T-helper 9 cell (primary cell): ENCODE results near the gene MAPK1IP1L.

Experiments
- DNase-seq: peaks from one replicate; pipeline ENCODE4 v3.0.0-alpha.2; 2020

The MAPK1IP1L gene

DNA sequence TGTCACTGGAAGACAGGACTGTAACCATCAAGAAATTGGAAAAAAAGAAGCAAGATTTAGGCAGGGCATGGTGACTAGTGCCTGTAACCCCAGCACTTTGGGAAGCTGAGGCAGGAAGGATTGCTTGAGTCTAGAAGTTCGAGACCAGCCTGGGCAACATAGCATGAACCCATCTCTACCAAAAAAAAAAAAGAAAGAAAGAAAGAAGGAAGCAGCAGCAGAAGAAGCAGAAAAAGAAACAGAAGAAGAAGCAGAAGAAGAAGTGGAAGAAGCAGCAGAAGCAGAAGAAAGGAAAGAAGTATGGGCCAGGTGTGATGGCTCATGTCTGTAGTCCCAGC lies 47.1 kb downstream of the MAPK1IP1L start:
- DNase-seq = no peak

DNA sequence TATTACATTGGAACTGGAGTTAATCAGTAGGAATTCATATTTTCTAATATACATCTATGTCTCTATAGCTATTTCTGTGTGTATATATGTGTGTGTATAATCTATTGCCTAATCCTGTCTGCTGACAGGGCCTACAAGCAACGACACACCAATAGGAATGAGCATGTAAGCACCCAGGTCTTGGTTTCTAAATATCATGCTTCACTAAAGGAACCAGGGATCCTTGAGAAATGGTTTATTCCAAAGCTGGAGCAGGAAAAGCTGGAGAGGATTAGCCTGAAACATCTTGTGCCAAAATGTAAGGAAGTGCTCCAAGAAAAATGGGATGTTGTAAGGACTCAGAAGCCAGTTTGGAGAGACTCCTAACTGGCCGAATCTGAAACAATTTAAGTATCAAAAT lies 48.3 kb downstream of the MAPK1IP1L start:
- DNase-seq = no peak

- DNase-seq = no peak
Observed at GRCh38 chr14:55101698-55102097, 50.3 kb downstream of the MAPK1IP1L start.

GRCh38 chr14:55102141-55102621 lies 50.7 kb downstream of the MAPK1IP1L start:
- DNase-seq = no peak

DNA sequence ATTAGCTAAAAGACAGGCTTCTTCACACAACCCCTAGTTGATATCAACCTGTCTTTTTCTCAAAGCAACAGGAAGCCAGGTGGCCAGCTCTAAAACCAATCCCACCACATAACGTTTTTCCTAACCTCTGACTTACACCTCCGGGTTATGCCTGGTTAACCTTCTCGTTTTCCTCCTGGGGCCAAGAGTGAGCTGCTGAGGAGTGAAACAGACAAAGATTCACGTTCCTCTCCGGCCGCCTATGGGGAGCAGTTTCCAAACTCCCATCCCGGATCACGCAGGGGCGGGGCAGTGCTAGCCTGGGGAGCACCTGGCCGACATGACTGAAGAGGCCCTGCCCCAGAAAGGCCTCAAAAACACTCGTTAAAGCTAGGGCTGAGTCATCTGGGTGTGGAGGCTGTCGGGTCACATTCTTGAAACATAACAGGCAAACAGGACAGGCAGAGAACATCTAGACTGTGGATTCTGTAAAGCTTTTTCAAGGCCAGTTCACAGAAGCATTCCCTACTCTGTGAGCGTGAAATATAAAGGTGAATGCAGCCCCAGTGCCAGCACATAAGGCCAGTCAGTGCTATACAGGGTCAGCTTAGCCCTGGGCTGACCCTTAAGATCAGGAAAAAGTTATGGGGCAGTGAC lies 51.7 kb downstream of the MAPK1IP1L start:
- DNase-seq = peak; percentile 47

- no peak for DNase-seq
Observed at GRCh38 chr14:55103971-55104954, 52.8 kb downstream of the MAPK1IP1L start.

DNA sequence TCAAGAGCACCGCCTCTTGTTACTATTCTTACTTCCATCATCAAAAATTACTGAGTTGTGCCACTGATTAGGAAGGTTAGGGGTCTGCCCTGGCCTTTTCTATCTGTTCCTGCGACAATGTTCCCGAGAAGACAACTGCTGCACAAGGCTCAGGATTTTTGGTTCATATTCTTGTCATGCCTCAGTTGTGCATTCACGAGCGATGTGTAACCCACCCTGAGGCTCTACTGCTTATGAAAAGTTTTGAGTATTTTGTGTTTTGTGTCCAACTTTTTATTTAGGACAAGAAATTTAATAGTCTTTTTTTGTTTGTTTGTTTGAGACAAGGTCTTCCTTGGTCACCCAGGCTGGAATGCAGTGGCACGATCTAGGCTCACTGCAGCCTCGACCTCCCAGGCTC lies 54.5 kb downstream of the MAPK1IP1L start:
- DNase-seq = no peak

DNA sequence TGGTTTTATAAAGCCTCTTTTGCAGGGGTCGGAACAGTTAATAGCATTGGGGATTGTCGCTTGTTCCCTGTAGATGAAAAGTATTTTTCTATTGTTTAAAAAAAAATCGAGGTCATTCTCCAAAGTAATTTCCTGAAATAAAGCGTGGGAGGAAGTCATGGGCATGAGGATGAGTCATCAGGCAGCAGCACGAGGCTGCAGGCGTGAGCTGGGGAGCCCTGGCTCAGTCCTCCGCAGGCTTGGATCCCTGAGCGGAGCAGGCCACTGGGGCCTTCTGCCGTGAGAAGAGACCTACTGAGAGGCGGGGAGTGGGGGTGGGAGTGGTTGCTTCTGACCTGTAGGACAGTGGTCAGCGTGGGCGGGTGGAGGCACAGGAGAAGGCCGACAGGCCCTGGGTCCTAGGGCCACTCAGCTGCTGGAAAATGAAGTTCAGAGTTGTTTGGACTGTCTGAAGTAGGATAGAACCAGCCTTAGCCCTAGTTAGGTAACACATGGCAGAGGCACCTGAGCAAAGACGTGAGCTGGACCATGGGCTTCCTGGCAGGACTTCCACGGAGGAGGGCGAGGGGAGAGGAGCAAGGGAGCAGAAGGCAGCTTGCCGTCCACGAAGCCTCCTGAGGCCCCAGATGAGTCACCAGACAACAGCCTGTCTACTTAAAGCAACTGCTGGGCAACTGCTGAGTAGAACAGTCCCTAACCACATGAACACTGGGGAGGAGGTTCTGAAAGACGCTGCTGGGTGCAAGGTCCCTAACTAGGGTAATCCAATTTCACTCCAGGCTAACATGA lies 56.5 kb downstream of the MAPK1IP1L start:
- peak; percentile 29 for DNase-seq

- DNase-seq = no peak
Observed at GRCh38 chr14:55109836-55110235, 58.4 kb downstream of the MAPK1IP1L start.

DNA sequence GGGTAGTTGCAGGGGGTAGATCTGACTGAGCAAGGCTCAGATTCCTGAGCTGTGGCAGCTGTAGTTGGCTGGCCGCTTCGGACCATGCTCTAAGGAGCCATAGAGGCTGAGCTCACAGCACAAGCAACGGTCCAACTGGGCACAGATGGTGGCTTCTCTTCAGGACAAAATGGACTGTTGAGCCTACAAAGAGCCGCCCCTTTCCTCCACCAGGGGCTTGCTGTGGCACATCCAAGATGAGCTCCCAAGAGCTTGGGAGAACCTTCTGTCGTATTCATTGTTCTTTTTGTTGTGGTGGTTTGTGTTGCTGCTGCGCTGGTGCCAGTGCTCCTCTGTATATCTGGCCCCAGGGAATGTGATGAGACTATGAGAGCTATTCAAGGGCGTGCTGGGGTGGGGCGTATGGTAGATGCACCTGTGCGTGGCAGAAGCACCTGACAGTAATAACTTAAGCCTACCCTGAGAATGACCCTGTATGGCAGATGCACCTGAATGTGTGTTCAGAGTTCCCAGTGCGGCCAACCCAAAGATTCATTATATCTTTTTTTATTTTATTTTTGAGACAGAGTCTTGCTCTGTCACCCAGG lies 59.8 kb downstream of the MAPK1IP1L start:
- no peak for DNase-seq

DNA sequence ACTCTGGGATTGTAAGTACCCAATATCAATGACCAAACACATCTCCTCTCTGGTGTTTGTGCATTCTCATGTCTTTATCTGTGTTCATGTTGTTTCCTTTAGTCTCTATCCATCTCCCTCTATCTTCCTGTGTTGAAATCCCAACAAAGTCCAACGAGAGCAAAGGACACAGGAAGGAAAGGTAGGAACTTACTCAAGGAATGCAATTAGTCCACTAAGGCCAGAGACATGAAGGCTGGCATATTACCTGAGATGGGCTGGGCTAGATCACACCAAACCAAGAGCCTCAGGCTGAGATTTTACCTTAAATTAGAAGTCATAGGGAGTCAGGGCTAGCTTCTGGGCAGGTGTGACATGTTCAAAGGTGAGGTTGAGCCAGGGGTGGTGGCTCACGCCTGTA lies 63.3 kb downstream of the MAPK1IP1L start:
- DNase-seq = no peak

GRCh38 chr14:55115460-55115859 lies 64.0 kb downstream of the MAPK1IP1L start:
- no peak for DNase-seq

DNA sequence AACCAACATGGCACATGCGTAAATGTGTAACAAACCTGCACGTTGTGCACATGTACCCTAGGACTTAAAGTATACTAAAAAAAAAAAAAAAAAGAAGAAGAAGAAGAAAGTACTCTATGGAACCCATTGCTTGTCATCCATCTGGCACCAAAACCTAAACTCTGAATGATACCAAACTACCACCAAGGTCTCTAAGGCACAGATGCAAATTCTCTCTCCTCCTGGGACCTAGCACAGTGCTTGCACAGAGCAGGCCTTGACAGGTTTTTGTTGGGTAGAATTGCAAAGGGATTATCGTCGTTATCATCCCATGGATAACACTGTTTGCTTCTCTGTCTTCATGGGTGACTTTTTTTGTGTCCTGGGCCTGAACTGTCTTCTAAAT lies 64.4 kb downstream of the MAPK1IP1L start:
- no peak for DNase-seq

GRCh38 chr14:55116246-55117030 lies 65.0 kb downstream of the MAPK1IP1L start:
- no peak for DNase-seq

DNA sequence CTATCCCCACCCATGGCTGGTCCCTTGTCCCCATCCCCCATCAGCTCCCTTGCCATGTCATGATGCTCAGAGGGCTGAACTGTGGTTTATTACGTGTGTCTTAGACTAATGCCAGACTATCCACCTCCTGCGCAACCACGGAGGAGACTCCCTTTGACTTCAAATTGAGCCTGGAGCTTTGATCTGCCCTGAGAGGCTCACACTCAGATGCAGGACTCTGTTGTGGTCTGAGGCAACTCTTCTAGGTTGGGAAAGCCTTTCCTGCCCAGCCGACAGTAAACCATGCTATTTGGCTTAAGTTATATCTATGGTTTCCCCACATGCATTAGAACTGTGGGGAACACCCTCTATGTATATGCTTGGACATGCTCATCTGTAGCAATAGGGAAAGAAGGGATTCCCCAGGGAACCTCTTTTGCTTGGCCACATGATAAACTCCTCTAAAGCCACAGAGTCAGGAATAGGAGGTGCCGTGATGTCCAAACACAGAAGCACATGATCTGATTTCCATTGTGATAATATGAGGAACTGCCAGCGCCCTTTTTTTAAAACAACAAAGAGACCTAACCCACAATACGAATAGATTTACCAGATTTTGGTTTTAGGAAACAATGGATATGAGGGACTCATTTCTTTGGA lies 66.5 kb downstream of the MAPK1IP1L start:
- DNase-seq = no peak

DNA sequence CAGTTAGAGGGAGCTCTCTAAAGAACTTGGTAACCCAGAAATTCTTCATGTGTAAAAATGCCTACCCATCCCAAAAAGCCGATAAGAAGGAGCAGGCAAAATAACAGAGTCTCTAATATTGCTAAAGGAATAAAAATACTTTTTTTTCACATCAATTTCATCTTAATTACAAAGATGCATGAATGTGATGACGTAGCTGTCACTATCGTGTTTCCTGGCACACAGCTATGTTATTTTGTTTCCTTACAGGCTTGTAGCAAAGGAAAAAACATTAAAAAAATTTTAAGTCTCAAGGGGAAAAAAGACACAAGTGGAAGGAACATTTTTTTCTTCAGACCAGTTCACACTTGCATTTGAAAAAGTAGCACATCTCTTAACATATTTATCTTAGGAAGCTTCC lies 67.3 kb downstream of the MAPK1IP1L start:
- DNase-seq = no peak
